Measurements from ENCODE around the gene CRYAB.

DNA sequence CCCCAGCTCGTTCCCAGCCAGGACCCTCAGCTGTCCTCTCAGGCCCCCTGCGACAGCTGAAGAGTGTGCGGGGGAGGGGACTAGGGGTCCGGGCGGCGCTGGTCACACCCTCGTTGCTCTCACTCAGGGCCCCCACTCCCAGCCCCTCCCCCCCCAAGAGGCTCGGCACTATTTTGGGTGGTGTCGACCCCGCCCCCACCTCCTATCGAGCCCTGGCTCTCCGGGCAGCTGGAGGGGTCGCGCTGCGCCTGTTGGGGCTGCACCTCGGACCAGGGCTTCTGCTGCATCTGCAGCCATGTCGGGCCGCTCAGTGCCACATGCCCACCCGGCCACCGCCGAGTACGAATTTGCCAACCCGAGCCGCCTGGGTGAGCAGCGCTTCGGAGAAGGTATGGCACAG, 965 bp upstream of the CRYAB start, which contains the start of gene HSPB2:
- TF ChIP-seq, protein P1, sequence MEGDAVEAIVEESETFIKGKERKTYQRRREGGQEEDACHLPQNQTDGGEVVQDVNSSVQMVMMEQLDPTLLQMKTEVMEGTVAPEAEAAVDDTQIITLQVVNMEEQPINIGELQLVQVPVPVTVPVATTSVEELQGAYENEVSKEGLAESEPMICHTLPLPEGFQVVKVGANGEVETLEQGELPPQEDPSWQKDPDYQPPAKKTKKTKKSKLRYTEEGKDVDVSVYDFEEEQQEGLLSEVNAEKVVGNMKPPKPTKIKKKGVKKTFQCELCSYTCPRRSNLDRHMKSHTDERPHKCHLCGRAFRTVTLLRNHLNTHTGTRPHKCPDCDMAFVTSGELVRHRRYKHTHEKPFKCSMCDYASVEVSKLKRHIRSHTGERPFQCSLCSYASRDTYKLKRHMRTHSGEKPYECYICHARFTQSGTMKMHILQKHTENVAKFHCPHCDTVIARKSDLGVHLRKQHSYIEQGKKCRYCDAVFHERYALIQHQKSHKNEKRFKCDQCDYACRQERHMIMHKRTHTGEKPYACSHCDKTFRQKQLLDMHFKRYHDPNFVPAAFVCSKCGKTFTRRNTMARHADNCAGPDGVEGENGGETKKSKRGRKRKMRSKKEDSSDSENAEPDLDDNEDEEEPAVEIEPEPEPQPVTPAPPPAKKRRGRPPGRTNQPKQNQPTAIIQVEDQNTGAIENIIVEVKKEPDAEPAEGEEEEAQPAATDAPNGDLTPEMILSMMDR (IDR thresholded peaks at IDR 0.05): no peak
- TF ChIP-seq POLR2A (IDR thresholded peaks at IDR 0.05): no peak

All from testis (tissue), 2 donors.